HUES48 (cell line): Measurements from ENCODE around the gene TRAF3.
A peak's percentile ranks its signal among the peaks of the same experiment; 100 is the strongest.

Experiments used
- H3K27ac ChIP-seq: one replicate; pipeline ENCODE4 v1.7.0; 2013; ENCODE audit warnings: low read depth, low read length, inconsistent platforms
- H3K27me3 ChIP-seq: 2 replicates; pipeline ENCODE4 v1.6.1; 2013; ENCODE audit warnings: mild to moderate bottlenecking, low read length; ENCODE audit not compliant: control insufficient read depth, insufficient read depth
- H3K36me3 ChIP-seq: 2 replicates; pipeline ENCODE4 v1.6.1; 2013; ENCODE audit warnings: low read length; ENCODE audit not compliant: control insufficient read depth, insufficient read depth
- H3K4me1 ChIP-seq: 2 replicates; pipeline ENCODE4 v1.6.1; 2013; ENCODE audit warnings: mild to moderate bottlenecking, low read length; ENCODE audit not compliant: control insufficient read depth, insufficient read depth
- H3K4me3 ChIP-seq: 2 replicates; pipeline ENCODE4 v1.5.1; 2013; ENCODE audit warnings: mild to moderate bottlenecking, low read depth, low read length
- H3K9ac ChIP-seq: 2 replicates; pipeline ENCODE4 v1.6.1; 2013; ENCODE audit warnings: mild to moderate bottlenecking, low read depth, low read length, moderate library complexity
- H3K9me3 ChIP-seq: 2 replicates; pipeline ENCODE4 v1.6.1; 2013; ENCODE audit warnings: low read length; ENCODE audit not compliant: control insufficient read depth, insufficient read depth

TRAF3 gene

GRCh38 chr14:102945346-102946130, 168.3 kb downstream of the TRAF3 start:
- no peak overlapping the region for H3K4me3 ChIP-seq
- no peaks in the 10 kb centered on the region for H3K27me3 ChIP-seq
- peaks cover 89% of the 10 kb centered on the region for H3K36me3 ChIP-seq
- no peaks in the 10 kb centered on the region for H3K4me1 ChIP-seq
- H3K9me3 ChIP-seq = no peaks in the 10 kb centered on the region
- no peak overlapping the region for H3K27ac ChIP-seq
- no peak overlapping the region for H3K9ac ChIP-seq

GRCh38 chr14:102947321-102948103, 170.3 kb downstream of the TRAF3 start:
- Histone ChIP-seq H3K27me3 (no peaks in the 10 kb centered on the region), H3K9ac (no peak overlapping the region), H3K4me3 (no peak overlapping the region), H3K9me3 (no peaks in the 10 kb centered on the region), H3K27ac (no peak overlapping the region), H3K4me1 (no peaks in the 10 kb centered on the region), H3K36me3 (peaks cover 88% of the 10 kb centered on the region)

GRCh38 chr14:102948698-102949061, 171.4 kb downstream of the TRAF3 start:
- Histone ChIP-seq H3K9me3 (no peaks in the 10 kb centered on the region), H3K36me3 (peaks cover 88% of the 10 kb centered on the region), H3K27ac (no peak overlapping the region), H3K4me1 (no peaks in the 10 kb centered on the region), H3K27me3 (no peaks in the 10 kb centered on the region), H3K9ac (no peak overlapping the region), H3K4me3 (no peak overlapping the region)

- Histone ChIP-seq H3K36me3 (peaks cover 88% of the 10 kb centered on the region), H3K4me1 (no peaks in the 10 kb centered on the region), H3K27ac (no peak overlapping the region), H3K27me3 (no peaks in the 10 kb centered on the region), H3K9ac (no peak overlapping the region), H3K4me3 (no peak overlapping the region), H3K9me3 (no peaks in the 10 kb centered on the region)
These were observed 172.0 kb downstream of the TRAF3 start for GRCh38 chr14:102949062-102949800.

GRCh38 chr14:102949801-102950451, 172.7 kb downstream of the TRAF3 start:
- Histone ChIP-seq H3K4me3 (no peak overlapping the region), H3K36me3 (peaks cover 88% of the 10 kb centered on the region), H3K4me1 (no peaks in the 10 kb centered on the region), H3K27me3 (no peaks in the 10 kb centered on the region), H3K9me3 (no peaks in the 10 kb centered on the region), H3K27ac (no peak overlapping the region), H3K9ac (no peak overlapping the region)

GRCh38 chr14:102951034-102951433, 173.8 kb downstream of the TRAF3 start:
- no peaks in the 10 kb centered on the region for H3K4me1 ChIP-seq
- no peak overlapping the region for H3K4me3 ChIP-seq
- H3K27me3 ChIP-seq = no peaks in the 10 kb centered on the region
- no peak overlapping the region for H3K9ac ChIP-seq
- H3K9me3 ChIP-seq = no peaks in the 10 kb centered on the region
- no peak overlapping the region for H3K27ac ChIP-seq
- H3K36me3 ChIP-seq = peaks cover 86% of the 10 kb centered on the region

- no peaks in the 10 kb centered on the region for H3K9me3 ChIP-seq
- no peaks in the 10 kb centered on the region for H3K27me3 ChIP-seq
- no peaks in the 10 kb centered on the region for H3K4me1 ChIP-seq
- no peak overlapping the region for H3K27ac ChIP-seq
- no peak overlapping the region for H3K4me3 ChIP-seq
- H3K9ac ChIP-seq = no peak overlapping the region
- H3K36me3 ChIP-seq = peaks cover 81% of the 10 kb centered on the region
These were observed 174.6 kb downstream of the TRAF3 start for GRCh38 chr14:102951799-102952198.

- H3K36me3 ChIP-seq = peaks cover 80% of the 10 kb centered on the region
- H3K9ac ChIP-seq = no peak overlapping the region
- H3K27me3 ChIP-seq = no peaks in the 10 kb centered on the region
- H3K4me3 ChIP-seq = no peak overlapping the region
- H3K4me1 ChIP-seq = no peaks in the 10 kb centered on the region
- no peaks in the 10 kb centered on the region for H3K9me3 ChIP-seq
- no peak overlapping the region for H3K27ac ChIP-seq
These were observed 175.0 kb downstream of the TRAF3 start for GRCh38 chr14:102952276-102952675.

GRCh38 chr14:102953100-102953499, 175.9 kb downstream of the TRAF3 start:
- no peaks in the 10 kb centered on the region for H3K27me3 ChIP-seq
- H3K27ac ChIP-seq = no peak overlapping the region
- H3K36me3 ChIP-seq = peaks cover 82% of the 10 kb centered on the region
- no peaks in the 10 kb centered on the region for H3K4me1 ChIP-seq
- no peaks in the 10 kb centered on the region for H3K9me3 ChIP-seq
- H3K4me3 ChIP-seq = no peak overlapping the region
- no peak overlapping the region for H3K9ac ChIP-seq

GRCh38 chr14:102954081-102954789, 177.0 kb downstream of the TRAF3 start:
- peak overlapping the region; percentile 20 for H3K27ac ChIP-seq
- no peak overlapping the region for H3K4me3 ChIP-seq
- no peaks in the 10 kb centered on the region for H3K27me3 ChIP-seq
- no peaks in the 10 kb centered on the region for H3K9me3 ChIP-seq
- H3K4me1 ChIP-seq = no peaks in the 10 kb centered on the region
- H3K9ac ChIP-seq = no peak overlapping the region
- peaks cover 84% of the 10 kb centered on the region for H3K36me3 ChIP-seq
